GM12872 (cell line): ENCODE results near the gene CUEDC1.

Experiments used
- TF ChIP-seq, protein P1 (sequence below): IDR thresholded peaks from 3 replicates; pipeline ENCODE4 v1.5.1; 2011; ENCODE audit warnings: low read depth, mild to moderate bottlenecking, low read length, moderate library complexity; ENCODE audit not compliant: insufficient read depth

The CUEDC1 gene

DNA sequence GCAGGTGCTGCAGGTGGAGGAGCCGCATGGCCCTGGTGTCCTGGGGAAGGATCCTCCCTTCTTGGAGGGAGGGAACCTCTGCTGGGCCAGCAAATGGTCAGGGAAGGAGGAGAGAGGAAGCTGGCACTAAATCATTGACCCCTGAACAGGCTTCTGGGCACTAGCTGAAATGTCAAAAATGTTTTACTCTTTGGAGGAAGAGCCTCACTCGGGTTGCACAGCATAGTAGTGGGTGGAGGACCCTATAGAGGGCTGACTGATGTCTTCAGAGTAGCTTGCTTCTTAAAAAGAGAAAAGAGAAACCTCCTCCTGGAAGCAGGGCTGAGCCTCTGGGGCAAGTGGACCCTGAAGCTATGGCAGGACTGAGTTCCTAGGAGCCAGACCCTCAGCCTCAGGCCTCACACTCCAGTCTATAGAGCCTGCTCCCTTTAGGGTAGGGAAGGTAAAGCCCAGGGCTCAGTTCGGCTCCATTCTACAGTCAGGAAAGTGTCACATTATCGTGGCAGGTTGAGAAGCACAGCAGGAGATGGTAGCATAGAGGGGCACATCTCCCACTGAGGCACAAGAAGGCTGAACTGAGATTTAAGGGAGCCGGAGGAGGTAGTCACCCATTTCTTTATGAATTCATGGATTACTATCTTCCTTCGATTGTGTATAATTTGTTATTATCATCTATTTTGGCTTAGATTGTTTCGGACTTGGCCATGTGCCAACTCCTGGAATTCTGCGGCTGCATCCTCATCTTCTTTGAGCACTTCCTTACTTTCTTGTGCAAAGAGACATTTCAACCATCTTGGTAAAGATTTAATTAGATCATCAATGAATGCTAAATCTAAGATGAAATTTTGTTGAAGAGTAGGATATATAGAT, 7.3 kb upstream of the CUEDC1 start:
- TF ChIP-seq, protein P1, sequence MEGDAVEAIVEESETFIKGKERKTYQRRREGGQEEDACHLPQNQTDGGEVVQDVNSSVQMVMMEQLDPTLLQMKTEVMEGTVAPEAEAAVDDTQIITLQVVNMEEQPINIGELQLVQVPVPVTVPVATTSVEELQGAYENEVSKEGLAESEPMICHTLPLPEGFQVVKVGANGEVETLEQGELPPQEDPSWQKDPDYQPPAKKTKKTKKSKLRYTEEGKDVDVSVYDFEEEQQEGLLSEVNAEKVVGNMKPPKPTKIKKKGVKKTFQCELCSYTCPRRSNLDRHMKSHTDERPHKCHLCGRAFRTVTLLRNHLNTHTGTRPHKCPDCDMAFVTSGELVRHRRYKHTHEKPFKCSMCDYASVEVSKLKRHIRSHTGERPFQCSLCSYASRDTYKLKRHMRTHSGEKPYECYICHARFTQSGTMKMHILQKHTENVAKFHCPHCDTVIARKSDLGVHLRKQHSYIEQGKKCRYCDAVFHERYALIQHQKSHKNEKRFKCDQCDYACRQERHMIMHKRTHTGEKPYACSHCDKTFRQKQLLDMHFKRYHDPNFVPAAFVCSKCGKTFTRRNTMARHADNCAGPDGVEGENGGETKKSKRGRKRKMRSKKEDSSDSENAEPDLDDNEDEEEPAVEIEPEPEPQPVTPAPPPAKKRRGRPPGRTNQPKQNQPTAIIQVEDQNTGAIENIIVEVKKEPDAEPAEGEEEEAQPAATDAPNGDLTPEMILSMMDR, result no peak

- TF ChIP-seq, protein P1, result no peak
Measured at GRCh38 chr17:57959929-57960328, 4.7 kb upstream of the CUEDC1 start.

DNA sequence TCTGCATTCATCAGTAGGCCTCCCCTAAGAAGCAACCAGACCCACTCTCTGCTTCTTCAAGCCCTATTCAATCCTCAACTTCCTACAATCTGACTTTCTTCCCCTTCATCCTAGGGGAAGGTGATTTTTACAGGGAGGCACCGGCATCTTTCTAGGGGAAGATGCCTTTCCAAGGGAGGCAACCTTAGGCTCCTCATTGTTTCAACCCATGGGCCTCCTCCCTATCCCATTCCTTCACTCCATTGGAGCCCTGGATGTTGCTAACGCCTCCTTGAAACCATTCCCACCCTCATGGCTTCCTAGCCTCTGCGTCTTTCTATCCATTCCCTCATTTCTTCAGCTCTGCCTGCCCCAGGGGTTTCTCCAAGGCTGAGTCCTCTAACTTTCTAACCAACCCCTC, 2.7 kb upstream of the CUEDC1 start:
- TF ChIP-seq, protein P1, result no peak

- TF ChIP-seq, protein P1, result no peak
Measured at GRCh38 chr17:57957120-57957850, 2.1 kb upstream of the CUEDC1 start.

DNA sequence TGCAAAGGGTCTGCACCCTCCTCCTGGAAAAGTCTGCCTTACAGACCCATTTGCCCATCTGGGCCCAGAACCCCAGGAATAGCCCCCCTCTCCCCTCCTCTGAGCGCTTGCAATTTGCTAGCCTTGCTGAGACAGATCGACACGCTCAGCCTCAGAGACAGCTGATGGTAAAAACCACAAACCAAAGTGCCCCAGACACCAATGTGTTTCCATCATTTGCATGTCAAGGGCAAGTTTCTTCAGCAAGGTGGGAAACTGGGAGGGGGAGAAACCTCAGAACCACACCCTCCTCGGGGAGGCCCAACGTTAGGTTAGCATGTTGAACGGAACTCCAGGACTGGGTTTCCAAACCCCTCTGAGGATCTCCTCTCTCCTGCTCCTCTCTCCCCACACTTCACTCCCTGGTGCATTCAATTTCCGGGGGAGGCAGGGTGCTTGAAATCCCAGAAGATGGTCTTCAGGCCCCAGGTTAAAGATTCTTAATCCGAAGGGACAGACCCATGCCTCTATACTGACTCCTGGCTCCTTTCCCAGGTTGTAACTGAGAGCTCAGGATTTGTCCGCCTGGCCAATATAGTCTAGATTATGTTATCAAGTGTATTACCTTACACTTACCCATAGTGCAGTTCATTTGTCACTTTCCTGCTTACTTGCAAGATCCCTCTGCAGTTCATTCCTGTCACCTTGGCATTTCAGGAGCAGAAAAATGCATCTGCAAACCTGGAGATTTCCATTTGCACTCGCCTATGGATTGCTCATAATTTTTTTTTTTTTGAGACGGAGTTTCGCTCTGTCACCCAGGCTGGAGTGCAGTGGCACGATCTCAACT, 1.3 kb upstream of the CUEDC1 start:
- TF ChIP-seq, protein P1, result no peak

DNA sequence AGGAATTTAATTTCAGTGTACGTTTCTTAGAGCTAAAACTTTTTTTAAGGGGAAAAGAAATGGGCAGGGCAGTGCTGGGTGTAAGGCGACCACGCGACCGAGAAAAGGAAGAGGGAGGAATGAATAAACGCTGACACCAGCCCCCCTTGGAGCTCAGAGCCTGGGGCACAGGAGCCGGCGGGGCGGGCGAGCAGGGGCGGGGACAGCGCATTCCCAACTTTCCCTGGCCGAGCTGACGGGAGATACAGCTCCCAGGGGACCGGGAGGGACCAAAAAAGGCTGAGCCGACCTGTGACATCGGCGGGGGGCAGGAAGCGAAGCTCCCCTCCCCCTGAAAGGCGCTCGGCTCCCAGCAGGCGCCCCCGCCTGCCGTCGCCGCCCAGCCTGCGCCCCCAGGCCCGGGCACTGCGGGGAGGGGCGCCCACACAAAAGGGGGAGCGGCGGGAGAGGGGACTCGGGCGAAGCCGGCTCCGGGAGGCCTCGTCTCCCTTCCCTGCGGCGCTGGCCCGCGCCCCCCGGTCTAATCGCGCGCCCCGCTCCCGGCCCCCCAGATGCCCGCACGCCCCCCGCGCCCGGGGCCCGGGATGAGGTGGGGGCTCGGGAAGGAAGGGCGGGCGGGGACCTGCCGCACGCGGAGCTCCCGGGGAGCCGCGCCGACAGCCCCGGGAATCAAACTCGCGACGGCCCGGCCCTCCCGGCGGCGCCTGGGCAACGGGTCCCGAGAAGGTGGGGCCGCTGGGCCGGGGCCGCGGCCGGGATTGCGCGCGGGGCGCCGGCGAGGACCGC, 622 bp downstream of the CUEDC1 start:
- TF ChIP-seq, protein P1, result no peak
